Chondrocyte (in vitro differentiated cells): ENCODE results near the gene SNX25. TPM values are rescaled to one million over a fixed set of nuclear protein-coding genes. Genes with fewer than 3 reads are reported as not detected.

Experiments used
- DNase-seq: peaks from one replicate; pipeline ENCODE4 v3.0.0; 2021; ENCODE audit warnings: mixed read lengths, low spot score
- H3K27ac Mint-ChIP-seq: one replicate; pipeline ENCODE4 v1.8.0; 2021; ENCODE audit warnings: mild to moderate bottlenecking, moderate library complexity, mixed read lengths; ENCODE audit not compliant: unreplicated experiment
- H3K27me3 Mint-ChIP-seq: 2 replicates; pipeline ENCODE4 v1.8.0; 2021; ENCODE audit warnings: low read depth, mixed read lengths
- H3K36me3 Mint-ChIP-seq: 2 replicates; pipeline ENCODE4 v1.8.0; 2021; ENCODE audit warnings: low read depth, mixed read lengths
- H3K4me1 Mint-ChIP-seq: 2 replicates; pipeline ENCODE4 v1.8.0; 2021; ENCODE audit warnings: low read depth, mild to moderate bottlenecking, mixed read lengths
- H3K4me3 Mint-ChIP-seq: one replicate; pipeline ENCODE4 v1.8.0; 2021; ENCODE audit warnings: mild to moderate bottlenecking, moderate library complexity, mixed read lengths; ENCODE audit not compliant: unreplicated experiment
- H3K9me3 Mint-ChIP-seq: 2 replicates; pipeline ENCODE4 v1.8.0; 2021; ENCODE audit warnings: low read depth, mixed read lengths
- total RNA-seq: library from RNA; stranded (reverse); gene quantifications from 3 replicates; pipeline ENCODE4 v1.2.1, GENCODE V29; 2021
- TF ChIP-seq, protein P1 (sequence below): fragments of 200-600 bp; sonication (generic); IDR thresholded peaks from 2 replicates; pipeline ENCODE4 v1.5.0; 2021; ENCODE audit warnings: antibody characterized with exemption, mild to moderate bottlenecking, moderate library complexity

The SNX25 gene
- total RNA-seq, 1 donor from 2014 or later: 53.6 TPM

DNA sequence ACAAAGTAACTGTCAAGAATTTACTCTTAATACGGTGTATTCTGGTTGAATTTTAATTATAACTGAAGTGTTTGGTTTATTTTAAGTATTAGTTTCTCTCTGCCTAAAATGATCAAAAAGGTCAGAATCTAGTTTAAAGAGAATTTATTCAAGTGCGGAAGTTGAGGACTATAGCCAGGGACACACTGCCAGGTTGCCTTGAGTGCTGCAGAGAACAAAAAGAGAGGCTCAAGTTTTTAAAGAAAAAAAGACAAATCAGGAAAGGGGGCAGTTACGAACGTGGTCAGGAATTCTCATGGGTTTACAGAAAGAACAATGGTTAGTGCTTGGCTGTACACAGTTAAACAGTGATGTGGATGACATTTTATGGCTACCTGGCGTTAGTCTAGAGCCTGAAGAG is 81.3 kb downstream of the SNX25 start:
- no peak for DNase-seq
- peaks cover 31% of the 10 kb centered on the region for H3K4me1 Mint-ChIP-seq
- no peaks in the 10 kb centered on the region for H3K27me3 Mint-ChIP-seq
- H3K36me3 Mint-ChIP-seq: peaks cover 38% of the 10 kb centered on the region
- TF ChIP-seq, protein P1, sequence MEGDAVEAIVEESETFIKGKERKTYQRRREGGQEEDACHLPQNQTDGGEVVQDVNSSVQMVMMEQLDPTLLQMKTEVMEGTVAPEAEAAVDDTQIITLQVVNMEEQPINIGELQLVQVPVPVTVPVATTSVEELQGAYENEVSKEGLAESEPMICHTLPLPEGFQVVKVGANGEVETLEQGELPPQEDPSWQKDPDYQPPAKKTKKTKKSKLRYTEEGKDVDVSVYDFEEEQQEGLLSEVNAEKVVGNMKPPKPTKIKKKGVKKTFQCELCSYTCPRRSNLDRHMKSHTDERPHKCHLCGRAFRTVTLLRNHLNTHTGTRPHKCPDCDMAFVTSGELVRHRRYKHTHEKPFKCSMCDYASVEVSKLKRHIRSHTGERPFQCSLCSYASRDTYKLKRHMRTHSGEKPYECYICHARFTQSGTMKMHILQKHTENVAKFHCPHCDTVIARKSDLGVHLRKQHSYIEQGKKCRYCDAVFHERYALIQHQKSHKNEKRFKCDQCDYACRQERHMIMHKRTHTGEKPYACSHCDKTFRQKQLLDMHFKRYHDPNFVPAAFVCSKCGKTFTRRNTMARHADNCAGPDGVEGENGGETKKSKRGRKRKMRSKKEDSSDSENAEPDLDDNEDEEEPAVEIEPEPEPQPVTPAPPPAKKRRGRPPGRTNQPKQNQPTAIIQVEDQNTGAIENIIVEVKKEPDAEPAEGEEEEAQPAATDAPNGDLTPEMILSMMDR: no peak
- no peaks in the 10 kb centered on the region for H3K9me3 Mint-ChIP-seq
- no peak overlapping the region for H3K4me3 Mint-ChIP-seq
- no peak overlapping the region for H3K27ac Mint-ChIP-seq

- H3K27ac Mint-ChIP-seq: no peak overlapping the region
- H3K4me3 Mint-ChIP-seq: no peak overlapping the region
- no peaks in the 10 kb centered on the region for H3K9me3 Mint-ChIP-seq
- no peaks in the 10 kb centered on the region for H3K27me3 Mint-ChIP-seq
- H3K4me1 Mint-ChIP-seq: peaks cover 10% of the 10 kb centered on the region
- peaks cover 41% of the 10 kb centered on the region for H3K36me3 Mint-ChIP-seq
- DNase-seq: no peak
- TF ChIP-seq, protein P1: no peak
These were observed 83.8 kb downstream of the SNX25 start for GRCh38 chr4:185293202-185293601.

GRCh38 chr4:185296665-185297460 is 87.5 kb downstream of the SNX25 start:
- TF ChIP-seq, protein P1: no peak
- Mint-ChIP-seq H3K4me1 (peaks cover 5% of the 10 kb centered on the region), H3K27ac (peak overlapping the region; percentile 3), H3K27me3 (no peaks in the 10 kb centered on the region), H3K36me3 (peaks cover 37% of the 10 kb centered on the region), H3K4me3 (no peak overlapping the region), H3K9me3 (no peaks in the 10 kb centered on the region)
- DNase-seq: no peak

DNA sequence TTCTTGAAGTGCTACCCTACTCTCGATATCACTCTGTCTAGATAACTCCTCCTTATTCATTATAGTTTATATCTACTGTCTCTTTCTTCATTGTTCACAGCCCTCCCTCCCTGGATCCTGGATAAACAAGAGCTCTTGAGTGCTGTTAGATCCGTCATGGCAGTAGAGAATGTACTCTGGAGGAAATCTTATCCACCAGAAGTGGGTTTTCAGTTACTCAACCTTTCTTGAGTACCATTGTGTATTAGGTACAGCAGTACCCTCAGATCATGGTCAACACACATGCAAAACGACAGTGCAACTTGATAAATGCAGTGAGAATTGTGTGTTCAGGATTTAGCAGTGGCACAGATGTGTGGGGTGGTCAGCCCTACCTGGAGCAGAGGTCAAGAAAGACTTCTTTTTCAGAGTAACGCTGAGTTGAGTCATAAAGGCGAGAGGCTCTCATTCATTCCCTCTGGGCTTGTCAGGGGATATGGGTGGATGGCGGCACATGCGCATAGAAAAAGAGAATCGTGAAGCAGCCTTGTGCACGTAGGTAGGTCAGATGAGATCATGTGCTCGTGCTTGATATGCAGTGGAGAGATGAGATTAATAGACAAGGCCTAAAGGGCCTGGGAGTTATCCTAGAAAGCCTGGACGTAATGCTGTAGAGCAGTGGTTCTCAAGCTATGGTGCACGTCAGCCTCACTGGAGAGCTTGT is 89.5 kb downstream of the SNX25 start:
- Mint-ChIP-seq H3K36me3 (peaks cover 24% of the 10 kb centered on the region), H3K27ac (peak overlapping the region; percentile 50), H3K4me1 (peaks cover 8% of the 10 kb centered on the region), H3K4me3 (no peak overlapping the region), H3K9me3 (no peaks in the 10 kb centered on the region), H3K27me3 (no peaks in the 10 kb centered on the region)
- TF ChIP-seq, protein P1: no peak
- no peak for DNase-seq

DNA sequence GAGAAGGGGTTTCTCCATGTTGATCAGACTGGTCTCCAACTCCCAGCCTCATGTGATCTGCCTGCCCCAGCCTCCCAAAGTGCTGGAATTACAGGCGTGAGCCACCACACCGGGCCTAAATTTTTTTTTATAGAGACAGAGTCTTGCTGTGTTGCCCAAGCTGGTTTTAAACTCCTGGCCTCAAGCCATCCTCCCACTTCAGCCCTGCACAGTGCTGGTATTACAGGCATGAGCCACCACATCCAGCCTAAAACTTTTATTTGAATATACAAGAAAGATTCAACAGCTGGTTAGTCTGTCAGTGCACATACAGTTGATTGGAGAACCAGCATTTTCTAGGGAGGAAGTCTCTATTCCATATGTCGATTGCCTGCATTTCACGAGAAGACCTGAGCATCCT is 95.1 kb downstream of the SNX25 start:
- TF ChIP-seq, protein P1: no peak
- no peak overlapping the region for H3K4me3 Mint-ChIP-seq
- H3K27ac Mint-ChIP-seq: peak overlapping the region; percentile 83
- peaks cover 16% of the 10 kb centered on the region for H3K36me3 Mint-ChIP-seq
- no peaks in the 10 kb centered on the region for H3K9me3 Mint-ChIP-seq
- DNase-seq: no peak
- peaks cover 37% of the 10 kb centered on the region for H3K4me1 Mint-ChIP-seq
- no peaks in the 10 kb centered on the region for H3K27me3 Mint-ChIP-seq
